Gastroesophageal sphincter (tissue), 3 donors: ENCODE data around the gene TNXB.

Experiments used
- CTCF ChIP-seq, 4 experiments: fragments of 200-600 bp in 2 of 4; fragments of 450-650 bp in 2 of 4; sonication (generic) in 1 of 4; IDR thresholded peaks; one replicate each; pipeline ENCODE4 v1.5.1; 2017 to 2019; ENCODE audit warnings: antibody characterized with exemption in 4 of 4, mild to moderate bottlenecking in 2 of 4, moderate library complexity in 2 of 4
- EP300 ChIP-seq: sonication (generic); formaldehyde crosslinking; IDR thresholded peaks from one replicate; pipeline ENCODE4 v1.6.1; 2017; ENCODE audit warnings: antibody characterized with exemption, mild to moderate bottlenecking
- POLR2A ChIP-seq, 2 donors: fragments of 450-650 bp; IDR thresholded peaks; one replicate each; pipeline ENCODE4 v1.6.1; 2017; ENCODE audit warnings: antibody characterized with exemption in 2 of 2, mild to moderate bottlenecking in 2 of 2, moderate library complexity in 1 of 2
- POLR2AphosphoS5 ChIP-seq: sonication (generic); formaldehyde crosslinking; IDR thresholded peaks from one replicate; pipeline ENCODE4 v1.6.1; 2017; ENCODE audit warnings: antibody characterized with exemption

- no peak for TF ChIP-seq POLR2AphosphoS5
- TF ChIP-seq POLR2A (IDR thresholded peaks at IDR 0.05), result no peak
- no peak for TF ChIP-seq CTCF (IDR thresholded peaks at IDR 0.05)
- TF ChIP-seq EP300, result no peak
Observed at GRCh38 chr6:32120573-32121059, 11.5 kb upstream of the TNXB start.
